Measurements from ENCODE around the gene WARS2.

The WARS2 gene

GRCh38 chr1:118997225-118997624 is 143.2 kb downstream of the WARS2 start:
- no CpG with 5 or more reads among the region's 7 CpGs for WGBS (ENCODE audit: extremely low coverage, insufficient coverage, low lambda C conversion rate)
- Histone ChIP-seq H3K27me3 (ENCODE audit: insufficient read depth, low read length, poor library complexity) (peaks cover 94% of the 10 kb centered on the region), H3K23ac (ENCODE audit: low read length) (no peak overlapping the region), H3K79me2 (ENCODE audit: control insufficient read depth, insufficient read depth, low read length) (no peaks in the 10 kb centered on the region), H4K8ac (ENCODE audit: low read depth, low read length) (no peak overlapping the region), H2BK15ac (replicated peaks; ENCODE audit: low read depth) (no peak overlapping the region), H2BK120ac (ENCODE audit: low read depth, low read length) (no peak overlapping the region), H3K4me1 (ENCODE audit: control insufficient read depth, low read depth, low read length) (peaks cover 2% of the 10 kb centered on the region), H3K4ac (ENCODE audit: low read depth, low read length) (no peak overlapping the region), H3K27ac (ENCODE audit: low read depth, low read length) (no peak overlapping the region), H3K4me2 (ENCODE audit: low read length) (no peak overlapping the region), H2AK5ac (ENCODE audit: low read length) (no peak overlapping the region), H3K18ac (ENCODE audit: low read length) (no peak overlapping the region), H3K56ac (ENCODE audit: low read length) (no peak overlapping the region), H3K4me3 (ENCODE audit: low read length) (no peak overlapping the region), H4K5ac (ENCODE audit: low read length) (no peak overlapping the region), H3K79me1 (ENCODE audit: low read length) (no peaks in the 10 kb centered on the region), H3K36me3 (ENCODE audit: control insufficient read depth, insufficient read depth, low read length) (no peaks in the 10 kb centered on the region), H2BK5ac (ENCODE audit: low read length) (no peak overlapping the region), H3K9ac (ENCODE audit: low read length) (no peak overlapping the region)
- no peak for DNase-seq

- H3K56ac ChIP-seq (ENCODE audit: low read length), result no peak overlapping the region
- H3K9ac ChIP-seq (ENCODE audit: low read length), result no peak overlapping the region
- H2BK120ac ChIP-seq (ENCODE audit: low read depth, low read length), result no peak overlapping the region
- no peak overlapping the region for H3K4me2 ChIP-seq (ENCODE audit: low read length)
- H3K18ac ChIP-seq (ENCODE audit: low read length), result no peak overlapping the region
- H3K4me1 ChIP-seq (ENCODE audit: control insufficient read depth, low read depth, low read length), result no peaks in the 10 kb centered on the region
- H3K27ac ChIP-seq (ENCODE audit: low read depth, low read length), result no peak overlapping the region
- no peaks in the 10 kb centered on the region for H3K79me1 ChIP-seq (ENCODE audit: low read length)
- no peak overlapping the region for H2AK5ac ChIP-seq (ENCODE audit: low read length)
- H3K36me3 ChIP-seq (ENCODE audit: control insufficient read depth, insufficient read depth, low read length), result no peaks in the 10 kb centered on the region
- H4K8ac ChIP-seq (ENCODE audit: low read depth, low read length), result no peak overlapping the region
- H3K79me2 ChIP-seq (ENCODE audit: control insufficient read depth, insufficient read depth, low read length), result no peaks in the 10 kb centered on the region
- DNase-seq, result no peak
- no peak overlapping the region for H2BK5ac ChIP-seq (ENCODE audit: low read length)
- no peak overlapping the region for H2BK15ac ChIP-seq (replicated peaks; ENCODE audit: low read depth)
- H3K4me3 ChIP-seq (ENCODE audit: low read length), result no peak overlapping the region
- H3K4ac ChIP-seq (ENCODE audit: low read depth, low read length), result no peak overlapping the region
- H3K27me3 ChIP-seq (ENCODE audit: insufficient read depth, low read length, poor library complexity), result peaks cover 93% of the 10 kb centered on the region
- H4K5ac ChIP-seq (ENCODE audit: low read length), result no peak overlapping the region
- no peak overlapping the region for H3K23ac ChIP-seq (ENCODE audit: low read length)
- WGBS (ENCODE audit: extremely low coverage, insufficient coverage, low lambda C conversion rate), result no CpG with 5 or more reads among the region's 3 CpGs
These were observed 145.0 kb downstream of the WARS2 start for GRCh38 chr1:118995312-118996016.

GRCh38 chr1:118993700-118994026 is 146.8 kb downstream of the WARS2 start:
- Histone ChIP-seq H2BK5ac (ENCODE audit: low read length) (no peak overlapping the region), H3K36me3 (ENCODE audit: control insufficient read depth, insufficient read depth, low read length) (no peaks in the 10 kb centered on the region), H4K8ac (ENCODE audit: low read depth, low read length) (no peak overlapping the region), H3K18ac (ENCODE audit: low read length) (no peak overlapping the region), H3K4me1 (ENCODE audit: control insufficient read depth, low read depth, low read length) (peaks cover under 1% of the 10 kb centered on the region), H3K56ac (ENCODE audit: low read length) (no peak overlapping the region), H4K5ac (ENCODE audit: low read length) (no peak overlapping the region), H3K9ac (ENCODE audit: low read length) (no peak overlapping the region), H3K23ac (ENCODE audit: low read length) (no peak overlapping the region), H3K27ac (ENCODE audit: low read depth, low read length) (no peak overlapping the region), H2AK5ac (ENCODE audit: low read length) (no peak overlapping the region), H2BK120ac (ENCODE audit: low read depth, low read length) (no peak overlapping the region), H3K79me2 (ENCODE audit: control insufficient read depth, insufficient read depth, low read length) (no peaks in the 10 kb centered on the region), H3K4ac (ENCODE audit: low read depth, low read length) (no peak overlapping the region), H2BK15ac (replicated peaks; ENCODE audit: low read depth) (no peak overlapping the region), H3K4me3 (ENCODE audit: low read length) (no peak overlapping the region), H3K79me1 (ENCODE audit: low read length) (no peaks in the 10 kb centered on the region), H3K4me2 (ENCODE audit: low read length) (no peak overlapping the region), H3K27me3 (ENCODE audit: insufficient read depth, low read length, poor library complexity) (peaks cover 88% of the 10 kb centered on the region)
- no peak for DNase-seq
- WGBS (ENCODE audit: extremely low coverage, insufficient coverage, low lambda C conversion rate), result no CpG with 5 or more reads among the region's 9 CpGs

DNA sequence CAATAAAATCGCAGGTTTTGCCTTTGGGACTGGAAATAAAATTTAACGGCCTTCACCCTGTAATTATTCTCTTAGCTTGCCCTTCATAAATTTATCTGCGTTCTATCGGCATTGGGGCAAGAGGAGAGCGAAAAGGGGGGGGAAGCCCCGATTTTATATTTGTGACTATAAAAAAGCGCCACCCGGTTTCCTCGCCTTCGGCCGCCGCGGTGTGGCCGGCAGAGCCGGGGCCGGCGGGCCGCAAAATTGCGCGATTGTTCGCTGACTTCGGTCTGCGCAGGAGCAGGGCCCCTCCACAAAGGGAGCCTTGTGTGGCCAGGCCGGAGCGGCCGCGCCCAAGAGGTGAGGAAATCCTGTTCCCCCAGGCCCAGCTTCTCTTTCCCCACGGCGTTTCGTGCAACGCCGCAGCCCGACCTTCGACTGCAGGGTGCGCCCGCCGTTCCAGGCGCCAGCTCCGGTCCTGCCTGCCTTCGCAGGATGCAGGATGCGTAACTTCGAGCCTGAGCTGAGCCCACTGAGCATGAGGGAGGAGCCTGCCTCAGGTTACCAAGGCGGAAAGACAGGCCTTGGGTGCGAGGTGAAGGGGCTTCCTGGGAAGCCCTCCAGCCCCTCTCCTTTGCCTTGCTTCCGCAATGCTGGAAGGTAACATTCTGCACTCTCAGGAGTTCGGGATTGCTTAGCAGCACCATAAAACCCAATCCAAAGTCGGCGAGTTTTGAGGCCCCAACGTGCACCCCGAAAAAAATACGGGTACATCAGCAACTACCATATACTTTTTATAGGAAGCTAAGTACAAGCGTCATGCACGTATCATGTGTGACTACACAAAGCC is 147.4 kb downstream of the WARS2 start:
- Histone ChIP-seq H3K4me1 (ENCODE audit: control insufficient read depth, low read depth, low read length) (peaks cover 2% of the 10 kb centered on the region), H3K4ac (ENCODE audit: low read depth, low read length) (no peak overlapping the region), H2BK5ac (ENCODE audit: low read length) (no peak overlapping the region), H3K23ac (ENCODE audit: low read length) (no peak overlapping the region), H3K79me1 (ENCODE audit: low read length) (no peaks in the 10 kb centered on the region), H2AK5ac (ENCODE audit: low read length) (no peak overlapping the region), H4K5ac (ENCODE audit: low read length) (no peak overlapping the region), H2BK15ac (replicated peaks; ENCODE audit: low read depth) (no peak overlapping the region), H4K8ac (ENCODE audit: low read depth, low read length) (no peak overlapping the region), H3K9ac (ENCODE audit: low read length) (no peak overlapping the region), H3K18ac (ENCODE audit: low read length) (no peak overlapping the region), H2BK120ac (ENCODE audit: low read depth, low read length) (no peak overlapping the region), H3K27ac (ENCODE audit: low read depth, low read length) (no peak overlapping the region), H3K4me2 (ENCODE audit: low read length) (peak overlapping the region; percentile 9), H3K4me3 (ENCODE audit: low read length) (no peak overlapping the region), H3K79me2 (ENCODE audit: control insufficient read depth, insufficient read depth, low read length) (no peaks in the 10 kb centered on the region), H3K36me3 (ENCODE audit: control insufficient read depth, insufficient read depth, low read length) (no peaks in the 10 kb centered on the region), H3K27me3 (ENCODE audit: insufficient read depth, low read length, poor library complexity) (peaks cover 89% of the 10 kb centered on the region), H3K56ac (ENCODE audit: low read length) (peak overlapping the region; percentile 47)
- DNase-seq, result peak; percentile 59
- no CpG with 5 or more reads among the region's 53 CpGs for WGBS (ENCODE audit: extremely low coverage, insufficient coverage, low lambda C conversion rate)

DNA sequence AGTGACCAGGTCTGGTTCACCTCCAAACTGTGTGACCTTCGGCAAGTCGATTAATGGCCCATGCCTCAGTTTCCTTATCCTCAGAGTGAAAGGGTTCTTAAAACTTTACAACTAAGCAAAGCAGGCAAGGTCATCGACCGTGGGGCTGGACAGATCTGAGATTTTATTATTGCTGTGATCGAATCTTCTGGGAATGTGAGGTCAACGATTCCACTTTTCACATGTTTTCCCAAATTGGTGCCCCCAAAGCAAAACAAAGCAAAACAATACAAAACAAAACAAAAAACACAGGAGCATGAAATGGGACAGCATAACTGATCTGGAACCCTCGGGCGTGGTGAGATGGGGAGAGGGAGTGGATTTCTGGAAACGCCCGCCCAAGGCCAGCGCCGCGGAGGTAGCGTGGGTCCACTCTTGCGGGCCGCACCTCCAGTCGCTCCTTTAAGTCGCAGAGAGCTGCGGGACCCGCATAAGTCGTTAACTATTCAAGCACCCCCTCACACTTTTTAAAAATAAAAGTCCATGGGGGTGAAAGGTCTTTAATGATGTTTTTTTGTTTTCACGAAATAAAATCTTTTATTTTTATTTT is 148.1 kb downstream of the WARS2 start:
- H2AK5ac ChIP-seq (ENCODE audit: low read length), result no peak overlapping the region
- H3K27me3 ChIP-seq (ENCODE audit: insufficient read depth, low read length, poor library complexity), result peaks cover 88% of the 10 kb centered on the region
- H3K79me1 ChIP-seq (ENCODE audit: low read length), result no peaks in the 10 kb centered on the region
- H3K79me2 ChIP-seq (ENCODE audit: control insufficient read depth, insufficient read depth, low read length), result no peaks in the 10 kb centered on the region
- H3K23ac ChIP-seq (ENCODE audit: low read length), result no peak overlapping the region
- no peak overlapping the region for H3K4ac ChIP-seq (ENCODE audit: low read depth, low read length)
- no peaks in the 10 kb centered on the region for H3K36me3 ChIP-seq (ENCODE audit: control insufficient read depth, insufficient read depth, low read length)
- no peak overlapping the region for H4K5ac ChIP-seq (ENCODE audit: low read length)
- no peak overlapping the region for H2BK5ac ChIP-seq (ENCODE audit: low read length)
- H3K4me3 ChIP-seq (ENCODE audit: low read length), result no peak overlapping the region
- no peak overlapping the region for H3K27ac ChIP-seq (ENCODE audit: low read depth, low read length)
- H4K8ac ChIP-seq (ENCODE audit: low read depth, low read length), result no peak overlapping the region
- H2BK120ac ChIP-seq (ENCODE audit: low read depth, low read length), result no peak overlapping the region
- peaks cover 2% of the 10 kb centered on the region for H3K4me1 ChIP-seq (ENCODE audit: control insufficient read depth, low read depth, low read length)
- no peak overlapping the region for H2BK15ac ChIP-seq (replicated peaks; ENCODE audit: low read depth)
- no CpG with 5 or more reads among the region's 22 CpGs for WGBS (ENCODE audit: extremely low coverage, insufficient coverage, low lambda C conversion rate)
- no peak for DNase-seq
- no peak overlapping the region for H3K56ac ChIP-seq (ENCODE audit: low read length)
- no peak overlapping the region for H3K4me2 ChIP-seq (ENCODE audit: low read length)
- H3K18ac ChIP-seq (ENCODE audit: low read length), result no peak overlapping the region
- no peak overlapping the region for H3K9ac ChIP-seq (ENCODE audit: low read length)

Measured in mesendoderm (in vitro differentiated cells).